PC-3 (cell line): ENCODE data around the gene PLEK2. TPM values are rescaled to one million over a fixed set of nuclear protein-coding genes. Genes with fewer than 3 reads are reported as not detected.

ENCODE experiments used
- ATAC-seq: fragments of 200-7000 bp; cut with Tn5 transposase; 2 replicates; pipeline ENCODE4 v1.9.1; 2020; ENCODE audit warnings: mild to moderate bottlenecking, moderate library complexity
- BruUV-seq: library from RNA; stranded (reverse); fragments of 400-500 nt; replicated peaks from 2 replicates; lab custom pipeline; 2021; lab: Mats Ljungman, UMichigan
- CTCF ChIA-PET: fragments of 300-600 bp; sonication (Branson Sonifier 250); formaldehyde crosslinking; loops from one replicate; lab custom pipeline; 2022; ENCODE audit warnings: antibody characterized with exemption; lab: Charles Lee
- POLR2A ChIA-PET: fragments of 300-600 bp; sonication (Branson Sonifier 250); formaldehyde crosslinking; loops from one replicate; lab custom pipeline; 2022; ENCODE audit warnings: antibody characterized with exemption; ENCODE audit not compliant: unreplicated experiment; lab: Charles Lee
- DNase-seq: peaks from one replicate; pipeline ENCODE4 v3.0.0-alpha.2; 2015
- H2AFZ ChIP-seq: fragments of 300-600 bp; sonication (generic); 2 replicates; pipeline ENCODE4 v1.6.0; 2016; ENCODE audit warnings: antibody characterized with exemption, low read length
- H3F3A ChIP-seq: fragments of 300-600 bp; sonication (generic); one replicate; pipeline ENCODE4 v1.6.0; 2017; ENCODE audit warnings: antibody characterized with exemption, low read length, control low read depth, mild to moderate bottlenecking; ENCODE audit not compliant: unreplicated experiment
- H3K27ac ChIP-seq: fragments of 300-600 bp; sonication (generic); 2 replicates; pipeline ENCODE4 v1.5.1; 2016; ENCODE audit warnings: mild to moderate bottlenecking, low read length
- H3K27me3 ChIP-seq: fragments of 300-600 bp; sonication (generic); 2 replicates; pipeline ENCODE4 v1.6.1; 2016; ENCODE audit warnings: low read length, mixed read lengths
- H3K36me3 ChIP-seq: fragments of 300-600 bp; sonication (generic); 2 replicates; pipeline ENCODE4 v1.6.1; 2016; ENCODE audit warnings: low read depth, mixed run types, low read length, mixed read lengths
- H3K4me1 ChIP-seq: fragments of 300-600 bp; sonication (generic); 2 replicates; pipeline ENCODE4 v1.5.1; 2016; ENCODE audit warnings: low read length; ENCODE audit not compliant: insufficient read depth
- H3K4me2 ChIP-seq: fragments of 300-600 bp; sonication (generic); 2 replicates; pipeline ENCODE4 v1.6.0; 2016; ENCODE audit warnings: low read length
- H3K4me3 ChIP-seq: fragments of 300-600 bp; sonication (generic); 2 replicates; pipeline ENCODE4 v1.5.1; 2016; ENCODE audit warnings: mild to moderate bottlenecking, low read length, mixed read lengths
- H3K79me2 ChIP-seq: fragments of 300-600 bp; sonication (generic); 2 replicates; pipeline ENCODE4 v1.6.1; 2017; ENCODE audit warnings: low read length, mixed read lengths
- H3K9ac ChIP-seq: fragments of 300-600 bp; sonication (generic); 2 replicates; pipeline ENCODE4 v1.6.0; 2016; ENCODE audit warnings: mild to moderate bottlenecking, low read length
- H3K9me2 ChIP-seq: fragments of 300-600 bp; sonication (generic); replicated peaks from 2 replicates; pipeline ENCODE4 v1.6.1; 2016; ENCODE audit warnings: mixed run types, low read length, mixed read lengths
- H3K9me3 ChIP-seq: fragments of 300-600 bp; sonication (generic); 2 replicates; pipeline ENCODE4 v1.6.1; 2016; ENCODE audit warnings: low read length, mixed read lengths
- H4K20me1 ChIP-seq: fragments of 300-600 bp; sonication (generic); 2 replicates; pipeline ENCODE4 v1.6.1; 2016; ENCODE audit warnings: low read length, mixed read lengths
- EZH2 ChIP-seq: fragments of 300-600 bp; sonication (generic); IDR thresholded peaks from one replicate; pipeline ENCODE4 v1.6.1; 2017; ENCODE audit warnings: antibody characterized with exemption, mild to moderate bottlenecking, low read length; ENCODE audit not compliant: unreplicated experiment
- EZH2phosphoT487 ChIP-seq: fragments of 300-600 bp; sonication (generic); IDR thresholded peaks from 2 replicates; pipeline ENCODE4 v1.6.1; 2018; ENCODE audit warnings: mild to moderate bottlenecking, antibody characterized with exemption, low read length, borderline replicate concordance
- intact Hi-C: fragments of 100-400 bp; cut with micrococcal nuclease; formaldehyde crosslinking; loops from 2 replicates; pipeline ENCODE4 v1.9.0; 2023
- total RNA-seq: library from RNA; depleted of rRNA; stranded (reverse); fragments of >200 nt; gene quantifications from 2 replicates; pipeline ENCODE4 v1.2.3, GENCODE V29; 2014
- TF ChIP-seq, protein P1 (sequence below): fragments of 300-600 bp; sonication (generic); conservative IDR thresholded peaks from 2 replicates; pipeline ENCODE4 v1.5.1; 2017; ENCODE audit warnings: antibody characterized with exemption, low read depth, mild to moderate bottlenecking, low read length

PLEK2 gene
- total RNA-seq, 1 experiment from 2014 or later, result 48.0 TPM

DNA sequence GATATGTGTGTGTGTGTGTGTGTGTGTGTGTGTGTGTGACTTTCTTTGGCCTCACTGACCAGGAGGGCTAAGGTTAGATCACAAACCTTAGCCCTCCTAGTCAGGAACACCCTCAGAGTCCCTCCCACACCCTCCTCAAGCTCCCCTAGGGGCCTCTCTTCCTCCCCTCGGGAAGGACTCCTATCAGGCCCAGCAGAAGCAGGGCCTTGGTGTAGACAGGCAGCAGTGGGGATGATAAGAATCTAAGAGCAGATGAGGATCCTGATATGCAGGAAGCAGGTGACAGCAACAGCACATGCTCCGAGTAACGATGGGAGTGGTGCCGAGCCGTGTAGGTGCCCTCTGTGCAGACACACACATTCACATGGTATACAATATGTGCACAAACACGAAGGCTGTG, 20.7 kb downstream of the PLEK2 start:
- no peak overlapping the region for H2AFZ ChIP-seq
- no peak overlapping the region for H3K9ac ChIP-seq
- DNase-seq, result no peak
- H3K9me3 ChIP-seq, result no peaks in the 10 kb centered on the region
- no peak for TF ChIP-seq EZH2phosphoT487
- TF ChIP-seq, protein P1, sequence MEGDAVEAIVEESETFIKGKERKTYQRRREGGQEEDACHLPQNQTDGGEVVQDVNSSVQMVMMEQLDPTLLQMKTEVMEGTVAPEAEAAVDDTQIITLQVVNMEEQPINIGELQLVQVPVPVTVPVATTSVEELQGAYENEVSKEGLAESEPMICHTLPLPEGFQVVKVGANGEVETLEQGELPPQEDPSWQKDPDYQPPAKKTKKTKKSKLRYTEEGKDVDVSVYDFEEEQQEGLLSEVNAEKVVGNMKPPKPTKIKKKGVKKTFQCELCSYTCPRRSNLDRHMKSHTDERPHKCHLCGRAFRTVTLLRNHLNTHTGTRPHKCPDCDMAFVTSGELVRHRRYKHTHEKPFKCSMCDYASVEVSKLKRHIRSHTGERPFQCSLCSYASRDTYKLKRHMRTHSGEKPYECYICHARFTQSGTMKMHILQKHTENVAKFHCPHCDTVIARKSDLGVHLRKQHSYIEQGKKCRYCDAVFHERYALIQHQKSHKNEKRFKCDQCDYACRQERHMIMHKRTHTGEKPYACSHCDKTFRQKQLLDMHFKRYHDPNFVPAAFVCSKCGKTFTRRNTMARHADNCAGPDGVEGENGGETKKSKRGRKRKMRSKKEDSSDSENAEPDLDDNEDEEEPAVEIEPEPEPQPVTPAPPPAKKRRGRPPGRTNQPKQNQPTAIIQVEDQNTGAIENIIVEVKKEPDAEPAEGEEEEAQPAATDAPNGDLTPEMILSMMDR, result no peak
- no peak for TF ChIP-seq EZH2
- no peaks in the 10 kb centered on the region for H3K79me2 ChIP-seq
- no peak for ATAC-seq
- H3K36me3 ChIP-seq, result peaks cover 16% of the 10 kb centered on the region
- ChIA-PET CTCF (no interaction called here), POLR2A (no interaction called here)
- no peaks in the 10 kb centered on the region for H3K27me3 ChIP-seq
- H3K4me2 ChIP-seq, result no peak overlapping the region
- intact Hi-C loops, result no loop called here
- H3K4me3 ChIP-seq, result no peak overlapping the region
- peaks cover 2% of the 10 kb centered on the region for H3F3A ChIP-seq
- H3K9me2 ChIP-seq, result no peaks in the 10 kb centered on the region
- 0 out of 2 replicates have a peak, but pooled peaks cover 5% of the 10 kb centered on the region for H4K20me1 ChIP-seq
- peaks cover 20% of the 10 kb centered on the region for H3K4me1 ChIP-seq
- BruUV-seq, result no TSS peak
- H3K27ac ChIP-seq, result no peak overlapping the region

DNA sequence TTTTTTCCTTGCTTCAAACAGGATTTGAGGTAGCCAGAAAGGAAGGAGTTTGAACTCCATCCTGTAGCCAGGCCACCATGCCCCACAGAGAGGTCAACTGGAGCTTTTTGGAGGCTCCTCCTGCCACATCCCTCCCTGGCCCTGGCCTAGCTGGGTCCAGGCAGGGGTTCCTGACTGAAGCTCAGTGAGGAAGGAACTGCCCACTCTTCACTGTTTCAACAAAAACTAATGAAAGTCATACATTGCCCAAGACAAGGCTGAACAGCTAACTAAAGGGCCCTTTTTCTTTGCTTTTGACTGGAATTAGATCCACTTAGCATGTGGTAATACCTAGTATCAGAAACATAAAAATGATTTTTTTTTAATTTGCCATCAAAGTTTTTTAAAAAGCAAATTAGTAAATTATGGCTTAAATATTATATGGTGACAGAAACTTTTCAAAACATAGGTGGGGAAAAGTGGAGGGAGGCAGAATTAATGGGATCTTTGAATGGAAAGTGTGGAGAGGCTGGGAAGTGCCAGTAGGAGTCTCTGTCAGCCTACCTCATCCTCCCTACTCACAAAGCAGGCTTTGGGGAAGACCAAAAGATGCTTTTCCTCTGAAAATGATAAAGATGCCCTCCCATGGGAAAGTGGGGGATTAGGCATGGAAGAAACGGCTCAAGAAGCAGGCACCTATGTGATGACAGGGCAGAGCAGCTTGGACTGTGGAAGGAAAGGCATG, 22.0 kb downstream of the PLEK2 start:
- no peaks in the 10 kb centered on the region for H3K9me2 ChIP-seq
- peaks cover 29% of the 10 kb centered on the region for H3K36me3 ChIP-seq
- H3K9ac ChIP-seq, result no peak overlapping the region
- H3K27ac ChIP-seq, result no peak overlapping the region
- intact Hi-C loops, result no loop called here
- ChIA-PET CTCF (interaction anchor here (0.6 kb wide), 1 partner anchor 30 kb away, joined by 4 read pairs; the partner anchor contains the start of gene ATP6V1D), POLR2A (no interaction called here)
- peaks cover 4% of the 10 kb centered on the region for H3F3A ChIP-seq
- ATAC-seq, result no peak
- H3K4me1 ChIP-seq, result peaks cover 28% of the 10 kb centered on the region
- H3K79me2 ChIP-seq, result no peaks in the 10 kb centered on the region
- 0 out of 2 replicates have a peak, but pooled peaks cover 5% of the 10 kb centered on the region for H4K20me1 ChIP-seq
- no peak overlapping the region for H3K4me2 ChIP-seq
- BruUV-seq, result no TSS peak
- no peak overlapping the region for H2AFZ ChIP-seq
- H3K9me3 ChIP-seq, result no peaks in the 10 kb centered on the region
- no peaks in the 10 kb centered on the region for H3K27me3 ChIP-seq
- no peak for DNase-seq
- H3K4me3 ChIP-seq, result no peak overlapping the region
- no peak for TF ChIP-seq EZH2
- TF ChIP-seq, protein P1, result no peak
- no peak for TF ChIP-seq EZH2phosphoT487

DNA sequence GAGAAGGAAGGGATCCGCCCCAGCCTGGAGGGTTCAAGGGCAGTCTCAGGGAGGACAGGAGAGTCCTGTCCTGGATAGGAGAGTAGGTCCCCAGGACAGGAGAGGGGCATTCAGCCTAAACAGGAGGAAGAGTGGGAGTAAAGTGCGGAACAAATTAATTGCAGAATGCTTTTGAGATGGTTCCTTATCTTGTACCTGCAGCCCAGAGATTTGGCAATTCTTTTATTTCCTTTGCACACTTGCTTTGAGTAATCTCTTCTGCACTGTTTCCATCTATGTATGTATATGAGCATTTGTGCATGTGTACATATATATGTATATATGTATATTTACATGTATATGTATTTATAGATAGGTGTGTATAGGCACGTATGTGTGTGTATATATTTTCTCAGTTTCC, 22.7 kb downstream of the PLEK2 start:
- POLR2A ChIA-PET, result no interaction called here
- Histone ChIP-seq H3F3A (peaks cover 4% of the 10 kb centered on the region), H3K27ac (no peak overlapping the region), H3K9me3 (no peaks in the 10 kb centered on the region), H2AFZ (no peak overlapping the region), H3K36me3 (peaks cover 36% of the 10 kb centered on the region), H4K20me1 (0 out of 2 replicates have a peak, but pooled peaks cover 5% of the 10 kb centered on the region), H3K4me3 (no peak overlapping the region), H3K27me3 (no peaks in the 10 kb centered on the region), H3K9ac (no peak overlapping the region), H3K9me2 (no peaks in the 10 kb centered on the region), H3K4me1 (peaks cover 33% of the 10 kb centered on the region), H3K79me2 (no peaks in the 10 kb centered on the region), H3K4me2 (no peak overlapping the region)
- BruUV-seq, result no TSS peak
- DNase-seq (no peak), ATAC-seq (no peak)
- intact Hi-C loops, result no loop called here
- CTCF ChIA-PET, result no interaction called here
- TF ChIP-seq, protein P1, result no peak
- TF ChIP-seq EZH2 (no peak), EZH2phosphoT487 (no peak)
